NCI-H1105 (cell line): ENCODE data around the gene NANOG.
"Not testable (repeated sequence)": the region's sequence is repeated elsewhere in the genome, so short reads cannot be mapped to it uniquely, and the experiment has no call there.

Experiments
- DNase-seq: peaks from one replicate; lab custom pipeline; 2025; lab: John Stamatoyannopoulos, UW

NANOG gene

GRCh38 chr12:7788884-7789528 lies at the start of gene NANOG:
NANOG (plus strand) TSS chr12:7789402; CDS start chr12:7789615, 213 bp downstream.
- not testable (repeated sequence) for DNase-seq

- no peak for DNase-seq
Measured at GRCh38 chr12:7747246-7747645, 42.0 kb upstream of the NANOG start, which contains the start of gene CLEC4C. CLEC4C (minus strand) TSS chr12:7747375; CDS start chr12:7747348, 27 bp downstream.

DNA sequence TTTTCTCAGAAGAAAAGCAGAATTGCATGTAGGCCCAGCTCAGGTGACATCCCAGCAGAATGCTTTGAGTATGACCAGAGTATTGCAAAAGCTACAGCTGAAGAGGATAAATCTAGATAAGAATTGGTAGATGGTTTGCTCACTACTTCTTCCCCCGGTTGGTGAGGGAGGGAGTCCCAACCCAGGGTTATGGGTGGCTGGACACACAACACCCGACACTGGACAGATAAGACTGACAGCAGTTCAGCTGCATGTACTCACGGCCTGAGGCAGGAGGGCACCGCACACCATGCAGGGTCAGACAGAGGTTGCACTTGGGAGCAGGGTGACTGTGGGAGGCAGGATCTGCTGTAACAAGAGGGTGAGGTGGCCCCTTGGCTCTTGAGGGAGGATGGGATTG lies 40.4 kb upstream of the NANOG start:
- DNase-seq, result no peak

DNA sequence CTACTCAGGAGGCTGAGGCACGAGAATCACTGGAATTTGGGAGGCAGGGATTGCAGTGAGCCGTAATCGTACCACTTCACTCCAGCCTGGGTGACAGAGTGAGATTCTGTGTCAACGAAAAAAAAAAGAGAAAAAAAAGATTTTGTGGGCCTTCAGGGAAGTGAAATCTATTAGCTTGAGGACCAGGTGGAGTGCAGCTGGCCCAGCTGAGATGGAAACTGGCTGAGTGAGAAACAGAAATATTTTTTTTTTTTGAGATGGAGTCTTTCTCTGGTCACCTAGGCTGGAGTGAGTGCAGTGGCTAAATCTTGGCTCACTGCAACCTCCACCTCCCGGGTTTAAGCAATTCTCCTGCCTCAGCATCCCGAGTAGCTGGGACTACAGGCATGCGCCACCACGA lies 39.8 kb upstream of the NANOG start:
- DNase-seq, result no peak

- DNase-seq, result no peak
Measured at GRCh38 chr12:7750350-7750749, 38.9 kb upstream of the NANOG start.

DNA sequence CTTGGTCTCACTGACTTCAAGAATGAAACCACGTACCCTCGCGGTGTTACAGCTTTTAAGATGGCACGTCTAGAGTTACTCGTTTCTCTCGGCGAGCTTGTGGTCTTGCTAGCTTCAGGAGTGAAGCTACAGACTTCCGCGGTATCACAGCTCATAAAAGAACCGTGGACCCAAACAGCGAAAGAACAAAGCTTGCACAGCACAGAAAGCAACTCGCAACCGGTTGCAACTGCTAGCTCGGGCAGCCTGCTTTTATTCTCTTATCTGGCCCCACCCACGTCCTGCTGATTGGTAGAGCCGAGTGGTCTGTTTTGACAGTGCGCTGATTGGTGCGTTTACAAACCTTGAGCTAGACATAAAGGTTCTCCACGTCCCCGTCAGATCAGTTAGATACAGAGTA lies 37.8 kb upstream of the NANOG start:
- DNase-seq, result no peak

DNA sequence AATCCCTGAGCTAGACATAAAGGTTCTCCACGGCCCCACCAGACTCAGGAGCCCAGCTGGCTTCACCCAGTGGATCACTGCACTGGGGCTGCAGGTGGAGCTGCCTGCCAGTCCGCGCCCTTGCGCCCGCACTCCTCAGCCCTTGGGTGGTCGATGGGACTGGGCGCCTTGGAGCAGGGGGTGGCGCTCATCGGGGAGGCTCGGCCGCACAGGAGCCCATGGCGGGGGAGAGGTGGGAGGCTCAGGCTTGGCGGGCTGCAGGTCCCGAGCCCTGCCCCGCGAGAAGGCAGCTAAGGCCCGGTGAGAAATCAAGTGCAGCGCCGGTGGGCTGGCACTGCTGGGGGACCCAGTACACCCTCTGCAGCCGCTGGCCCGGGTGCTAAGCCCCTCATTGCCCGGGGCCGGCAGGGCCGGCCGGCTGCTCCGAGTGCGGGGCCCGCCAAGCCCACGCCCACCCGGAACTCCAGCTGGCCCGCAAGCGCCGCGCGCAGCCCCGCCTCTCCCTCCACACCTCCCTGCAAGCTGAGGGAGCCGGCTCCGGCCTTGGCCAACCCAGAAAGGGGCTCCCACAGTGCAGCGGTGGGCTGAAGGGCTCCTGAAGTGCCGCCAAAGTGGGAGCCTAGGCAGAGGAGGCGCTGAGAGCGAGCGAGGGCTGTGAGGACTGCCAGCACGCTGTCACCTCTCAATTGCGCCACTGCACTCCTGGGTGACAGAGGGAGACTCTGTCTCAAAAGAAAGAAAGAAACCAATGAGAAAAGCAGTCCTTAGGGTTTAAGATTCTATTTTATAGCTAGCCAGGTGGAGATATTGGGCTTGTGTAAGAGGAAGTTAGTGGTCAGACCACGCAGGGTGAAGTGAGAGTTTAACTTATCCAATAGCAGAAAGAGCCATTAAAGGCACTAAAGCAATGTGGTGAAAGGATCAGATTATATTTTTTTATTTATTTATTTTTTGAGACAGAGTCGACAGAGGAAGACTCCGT lies 37.0 kb upstream of the NANOG start:
- not testable (repeated sequence) for DNase-seq

DNA sequence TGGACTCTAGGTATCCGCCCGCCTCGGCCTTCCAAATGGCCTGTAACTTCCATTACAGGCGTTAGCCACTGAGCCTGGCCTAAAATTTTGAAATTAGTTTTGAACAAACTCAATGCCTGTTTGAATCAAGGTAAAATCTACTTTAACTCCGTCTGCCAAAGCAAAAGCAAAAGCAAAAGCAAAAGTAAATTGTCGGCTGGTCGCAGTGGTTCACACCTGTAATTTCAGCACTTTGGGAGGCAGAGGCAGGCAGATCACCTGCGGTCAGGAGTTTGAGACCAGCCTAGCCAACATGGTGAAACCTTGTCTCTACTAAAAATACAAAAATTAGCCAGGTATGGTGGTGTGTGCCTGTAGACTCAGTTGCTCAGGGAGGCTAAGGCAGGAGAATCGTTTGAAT lies 33.5 kb upstream of the NANOG start:
- not testable (repeated sequence) for DNase-seq

- DNase-seq, result no peak
Measured at GRCh38 chr12:7756993-7757392, 32.2 kb upstream of the NANOG start.

- no peak for DNase-seq
Measured at GRCh38 chr12:7758766-7759140, 30.4 kb upstream of the NANOG start.

- no peak for DNase-seq
Measured at GRCh38 chr12:7769999-7770398, 19.2 kb upstream of the NANOG start.

DNA sequence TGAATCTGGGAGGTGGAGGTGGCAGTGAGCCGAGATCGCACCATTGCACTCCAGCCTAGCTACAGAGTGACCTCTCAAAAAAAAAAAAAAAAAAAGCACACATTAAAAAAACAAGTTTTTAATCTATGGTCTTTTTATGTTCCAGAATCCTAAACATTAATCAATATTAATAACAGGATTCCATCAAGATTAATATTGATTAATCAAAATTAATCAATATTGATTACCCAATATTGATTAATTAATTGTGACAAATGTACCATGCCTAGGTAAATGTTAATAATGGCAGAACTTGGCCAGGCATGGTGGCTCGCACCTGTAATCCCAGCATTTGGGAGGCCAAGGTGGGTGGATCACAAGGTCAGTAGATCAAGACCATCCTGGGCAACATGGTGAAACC lies 7.9 kb upstream of the NANOG start:
- no peak for DNase-seq

DNA sequence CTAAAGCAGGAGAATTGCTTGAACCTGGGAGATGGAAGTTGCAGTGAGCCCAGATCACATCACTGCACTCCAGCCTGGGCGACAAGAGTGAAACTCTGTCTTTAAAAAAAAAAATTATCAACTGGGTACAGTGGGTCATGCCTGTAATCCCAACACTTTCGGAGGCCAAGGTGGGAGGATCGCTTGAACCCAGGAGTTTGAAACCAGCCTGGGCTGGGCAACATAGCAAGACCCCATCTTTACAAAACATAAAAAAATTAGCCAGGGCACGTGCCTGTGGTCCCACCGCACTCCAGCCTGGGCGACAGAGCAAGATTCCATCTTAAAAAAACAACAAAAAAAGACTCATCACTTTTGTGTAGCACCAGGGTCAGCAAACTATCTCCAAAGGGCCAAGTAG lies 7.1 kb upstream of the NANOG start:
- no peak for DNase-seq

DNA sequence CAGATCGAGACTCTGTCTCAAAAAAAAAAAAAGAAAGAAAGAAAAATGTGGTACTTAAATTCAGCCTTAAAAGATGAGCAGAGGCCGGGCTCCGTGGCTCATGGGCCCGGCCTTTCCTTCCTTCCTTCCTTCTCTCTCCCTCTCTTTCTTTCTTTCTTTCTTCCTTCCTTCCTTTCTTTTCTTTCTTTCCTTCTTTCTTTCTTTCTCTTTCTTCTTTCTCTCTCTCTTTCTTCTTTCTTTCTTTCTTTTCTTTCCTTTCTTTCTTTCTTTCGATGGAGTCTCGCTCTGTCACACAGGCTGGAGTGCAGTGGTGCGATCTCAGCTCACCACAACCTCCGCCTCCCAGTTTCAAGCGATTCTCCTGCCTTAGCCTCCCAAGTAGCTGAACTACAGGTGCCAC lies 5.8 kb upstream of the NANOG start:
- DNase-seq, result not testable (repeated sequence)

- DNase-seq, result no peak
Measured at GRCh38 chr12:7784701-7785100, 4.5 kb upstream of the NANOG start.

DNA sequence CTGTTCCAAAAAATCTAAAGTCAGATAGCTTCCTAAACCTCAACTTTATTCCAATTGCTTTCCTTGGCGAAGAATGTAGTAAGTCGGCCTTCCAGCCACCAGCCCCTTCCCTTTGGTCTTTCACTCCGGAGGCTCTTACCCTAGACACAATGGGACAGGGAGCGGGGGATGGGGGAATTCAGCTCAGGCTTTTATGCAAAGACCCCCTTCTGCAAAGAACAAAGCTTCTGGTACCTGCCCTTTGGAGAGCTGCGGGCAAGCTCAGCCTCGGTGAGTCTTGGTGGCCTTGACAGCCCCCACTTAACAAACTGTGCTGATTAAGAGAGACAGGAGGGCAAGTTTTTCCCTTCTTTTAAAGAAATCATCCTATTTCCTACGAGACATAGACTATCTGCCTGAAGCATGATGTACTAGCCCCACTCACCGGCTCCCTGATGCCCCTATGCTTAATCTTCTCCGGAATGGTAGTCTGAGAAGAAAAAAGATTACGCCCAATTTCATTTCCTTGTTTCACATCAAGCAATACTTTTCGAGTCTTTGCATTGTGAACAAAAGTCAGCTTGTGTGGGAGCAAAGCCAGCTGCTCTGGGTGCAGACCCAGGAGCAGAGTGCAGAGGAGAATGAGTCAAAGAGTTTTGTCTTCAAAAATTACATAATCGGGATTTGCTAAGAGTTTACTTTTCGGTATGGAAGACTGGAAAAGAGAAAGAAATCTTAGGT lies 1.5 kb upstream of the NANOG start:
- no peak for DNase-seq

DNA sequence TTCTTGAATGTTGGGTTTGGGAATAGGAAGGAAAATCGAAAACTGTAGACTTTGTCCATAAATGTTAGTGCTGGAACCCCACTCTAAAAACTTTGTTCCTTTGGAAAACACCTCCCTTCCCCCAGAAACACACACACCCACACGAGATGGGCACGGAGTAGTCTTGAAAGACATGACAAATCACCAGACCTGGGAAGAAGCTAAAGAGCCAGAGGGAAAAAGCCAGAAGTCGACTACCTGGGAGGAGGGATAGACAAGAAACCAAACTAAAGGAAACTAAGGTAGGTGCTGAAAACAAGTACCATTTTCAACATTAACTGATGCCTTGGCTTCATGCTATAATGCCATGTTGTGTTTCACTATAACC lies 925 bp upstream of the NANOG start:
- no peak for DNase-seq

DNA sequence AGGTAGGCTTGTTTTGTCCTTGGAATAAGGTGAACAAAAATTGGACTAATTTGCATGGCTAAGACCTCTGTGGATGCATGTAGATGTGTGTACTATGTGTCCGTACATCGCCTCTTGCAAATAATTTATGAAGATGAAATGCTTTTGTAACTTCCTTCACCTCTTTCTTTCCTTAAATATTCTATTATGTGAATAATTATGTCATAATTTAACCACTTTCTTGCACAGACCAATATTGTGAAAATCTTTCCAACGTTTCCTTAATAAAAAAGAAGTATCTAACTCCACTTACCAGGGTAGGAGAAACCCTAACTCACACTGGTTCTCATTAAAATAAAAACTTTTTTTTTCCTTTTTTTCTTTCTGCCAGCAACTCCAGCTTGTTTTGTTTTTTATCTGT lies 4.0 kb downstream of the NANOG start:
- DNase-seq, result no peak

DNA sequence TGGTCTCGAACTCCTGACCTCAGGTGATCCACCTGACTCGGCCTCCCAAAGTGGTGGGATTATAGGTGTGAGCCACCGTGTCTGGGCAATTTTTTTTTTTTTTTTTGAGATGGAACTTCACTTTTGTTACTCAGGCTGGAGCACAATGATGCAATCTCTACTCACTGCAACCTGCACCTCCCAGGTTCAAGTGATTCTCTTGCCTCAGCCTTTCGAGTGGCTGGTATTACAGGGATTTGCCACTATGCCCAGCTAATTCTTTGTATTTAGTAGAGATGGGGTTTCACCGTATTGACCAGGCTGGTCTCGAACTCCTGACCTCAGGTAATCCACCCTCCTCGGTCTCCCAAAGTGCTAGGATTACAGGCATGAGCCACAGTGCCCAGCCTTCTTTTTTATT lies 8.1 kb downstream of the NANOG start:
- DNase-seq, result not testable (repeated sequence)

DNA sequence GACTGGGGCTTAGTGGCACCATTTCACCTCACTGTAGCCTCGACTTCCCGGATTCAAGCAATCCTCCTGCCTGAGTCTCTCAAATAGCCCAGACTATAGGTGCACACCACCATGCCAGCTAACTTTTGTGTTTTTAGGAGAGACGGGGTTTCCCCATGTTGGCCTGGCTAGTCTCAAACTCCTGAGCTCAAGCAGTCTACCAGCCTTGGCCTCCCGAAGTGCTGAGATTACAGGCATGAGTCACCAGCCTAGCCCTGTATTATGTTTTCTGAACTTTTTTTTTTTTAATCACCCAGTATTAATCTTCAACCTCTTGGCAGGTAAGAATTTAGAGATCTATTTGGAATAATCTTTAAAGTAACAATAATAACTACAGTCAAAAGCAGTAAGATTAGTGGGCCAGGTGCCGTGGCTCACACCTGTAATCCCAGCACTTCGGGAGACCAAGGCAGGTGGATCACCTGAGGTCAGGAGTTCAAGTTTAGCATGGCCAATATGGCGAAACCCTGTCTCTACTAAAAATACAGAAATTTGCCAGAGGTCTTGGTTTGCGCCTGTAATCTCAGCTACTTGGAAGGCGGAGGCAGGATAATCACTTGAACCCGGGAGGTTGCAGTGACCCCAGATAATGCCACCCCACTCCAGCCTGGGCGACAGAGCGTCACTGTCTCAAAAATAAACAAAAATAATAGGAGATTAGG lies 8.6 kb downstream of the NANOG start:
- no peak for DNase-seq

DNA sequence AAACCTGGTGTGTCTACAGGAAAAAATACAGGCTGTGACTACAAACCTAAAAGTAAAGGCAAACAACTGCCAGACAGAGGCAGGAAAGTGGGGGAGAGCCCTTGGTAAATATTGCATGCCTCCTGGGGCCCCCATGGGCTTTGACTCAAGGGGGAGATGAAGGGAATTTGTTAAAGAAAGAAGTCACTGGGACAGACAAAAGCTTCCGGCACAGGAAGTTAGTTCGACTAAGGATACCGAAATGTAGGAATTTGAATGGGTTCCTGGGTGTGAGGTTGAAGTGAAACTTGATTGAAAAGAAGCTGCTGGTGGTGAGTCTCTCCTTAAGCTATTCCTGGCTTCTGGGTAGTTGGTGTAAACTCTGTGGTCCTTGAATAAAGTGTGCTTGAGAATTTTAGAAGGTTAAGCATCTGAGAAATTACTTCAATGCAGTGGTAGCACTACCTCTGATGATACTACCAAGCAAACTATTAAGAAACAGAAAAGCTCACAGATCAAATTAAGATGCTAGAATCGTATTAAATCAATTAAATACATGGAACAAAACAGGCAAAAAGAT lies 9.6 kb downstream of the NANOG start:
- not testable (repeated sequence) for DNase-seq

DNA sequence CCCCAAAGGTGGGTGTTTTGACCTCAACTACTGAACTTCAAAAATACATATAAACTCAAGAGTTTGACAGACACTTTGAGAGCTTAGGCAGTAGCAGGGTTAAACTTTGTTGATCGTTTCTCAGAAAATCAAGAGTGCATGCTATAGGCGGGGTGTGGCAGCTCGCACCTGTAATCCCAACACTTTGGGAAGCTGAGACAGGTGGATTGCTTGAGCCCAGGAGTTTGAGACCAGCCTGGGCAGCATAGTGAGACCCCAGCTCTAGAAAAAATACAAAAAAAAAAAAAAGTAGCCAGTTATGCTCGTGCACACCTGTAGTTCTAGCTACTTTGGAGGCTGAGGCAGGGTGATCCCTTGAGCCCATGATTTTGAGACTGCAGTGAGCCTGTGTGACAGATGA lies 12.3 kb downstream of the NANOG start:
- no peak for DNase-seq
